Spinal cord (tissue), 10 donors: ENCODE results near the gene PCBP2. TPM values are rescaled to one million over a fixed set of nuclear protein-coding genes. Genes with fewer than 3 reads are reported as not detected.
"Not testable (repeated sequence)": the region's sequence is repeated elsewhere in the genome, so short reads cannot be mapped to it uniquely, and the experiment has no call there.

Experiments
- DNase-seq, 6 donors: peaks; one replicate each; pipeline versions ENCODE4 v3.0.0 to v3.0.0-alpha.2; 2013 to 2015; ENCODE audit warnings: low spot score in 6 of 6, low read depth in 4 of 6
- H3K27ac ChIP-seq: one replicate; pipeline ENCODE4 v1.5.1; 2013; ENCODE audit warnings: low read depth, low read length, control low read depth
- H3K27me3 ChIP-seq: one replicate; pipeline ENCODE4 v1.6.1; 2013; ENCODE audit warnings: low read length; ENCODE audit not compliant: control insufficient read depth, insufficient read depth
- H3K36me3 ChIP-seq: one replicate; pipeline ENCODE4 v1.6.1; 2013; ENCODE audit warnings: low read length; ENCODE audit not compliant: control insufficient read depth, insufficient read depth
- H3K4me1 ChIP-seq: one replicate; pipeline ENCODE4 v1.6.1; 2013; ENCODE audit warnings: low read length; ENCODE audit not compliant: control insufficient read depth, insufficient read depth
- H3K4me3 ChIP-seq: one replicate; pipeline ENCODE4 v1.5.1; 2013; ENCODE audit warnings: low read depth, low read length, control low read depth
- H3K9me3 ChIP-seq: one replicate; pipeline ENCODE4 v1.6.1; 2013; ENCODE audit warnings: low read length; ENCODE audit not compliant: control insufficient read depth, insufficient read depth
- WGBS: methylation state at CpG from one replicate; pipeline ENCODE4 v1.1.5; 2013; ENCODE audit warnings: missing lambda C conversion rate; ENCODE audit not compliant: insufficient coverage; 5-methylcytosine and 5-hydroxymethylcytosine counted together
- polyA plus RNA-seq, 2 donors: library from polyadenylated mRNA; unstranded; fragments of 120-200 nt; gene quantifications; one replicate each; pipeline ENCODE4 v1.2.1, GENCODE V29; 2013; ENCODE audit not compliant: insufficient read length in 2 of 2
- total RNA-seq, 2 donors: library from RNA; depleted of rRNA in 1 of 2; stranded (reverse); fragments of 120-200 nt in 1 of 2; fragments of >200 nt in 1 of 2; gene quantifications; one replicate each; pipeline versions ENCODE4 v1.2.3 to v1.2.4, GENCODE V29; 2013 to 2014
- donor health status: healthy.

PCBP2 gene
- total and polyA plus RNA-seq, 4 donors, result 287 to 700 (median 525) TPM

DNA sequence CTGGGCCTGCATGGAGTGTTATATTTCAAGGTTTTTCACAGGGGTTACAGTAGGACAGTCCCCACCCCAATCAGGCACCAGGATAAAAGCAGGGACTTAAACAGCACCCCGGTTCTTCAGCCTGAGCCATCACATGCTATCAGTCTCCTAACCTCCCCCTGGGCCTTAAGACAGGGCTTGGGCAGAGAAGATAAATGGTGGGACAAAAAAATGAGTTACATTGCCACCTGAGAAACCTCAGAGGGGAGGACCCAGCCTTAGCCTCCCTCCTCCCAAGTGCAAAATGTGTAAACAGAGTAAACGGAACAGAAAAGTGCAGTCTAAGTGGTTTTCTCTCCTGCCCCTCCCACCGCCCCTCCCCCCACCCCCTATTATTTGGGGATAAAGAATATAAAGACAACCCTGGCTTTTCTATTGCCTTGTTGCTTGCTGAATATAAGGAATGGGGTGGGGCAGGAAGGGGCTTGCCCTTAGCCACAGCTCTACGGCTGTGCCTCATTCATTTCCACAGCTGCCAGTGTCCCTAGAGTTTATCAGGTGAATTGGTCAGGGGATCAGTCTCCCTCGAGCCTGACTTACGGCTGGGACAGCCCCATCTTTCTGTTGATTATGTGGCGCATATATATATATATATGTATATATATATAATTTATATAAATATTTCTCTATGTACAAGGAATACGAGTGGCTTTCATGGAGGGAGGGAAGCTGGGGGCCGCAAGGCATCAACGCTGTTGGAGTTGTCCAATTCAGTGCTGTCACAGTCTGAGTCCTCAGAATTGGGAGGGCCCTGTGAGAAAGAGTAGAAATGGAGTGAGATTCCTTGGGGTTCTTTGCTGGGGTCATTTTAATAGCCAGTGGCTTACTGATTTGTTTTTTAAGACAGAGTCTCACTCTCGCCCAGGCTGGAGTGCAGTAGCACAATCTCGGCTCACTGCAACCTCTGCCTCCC, 28.9 kb downstream of the PCBP2 start:
- no peak for DNase-seq
- Histone ChIP-seq H3K27me3 (no peaks in the 10 kb centered on the region), H3K27ac (no peak overlapping the region), H3K9me3 (no peaks in the 10 kb centered on the region), H3K36me3 (peaks cover 72% of the 10 kb centered on the region), H3K4me1 (no peaks in the 10 kb centered on the region), H3K4me3 (no peak overlapping the region)
- 93% methylated on average over 3 of the region's 12 CpGs for WGBS

DNA sequence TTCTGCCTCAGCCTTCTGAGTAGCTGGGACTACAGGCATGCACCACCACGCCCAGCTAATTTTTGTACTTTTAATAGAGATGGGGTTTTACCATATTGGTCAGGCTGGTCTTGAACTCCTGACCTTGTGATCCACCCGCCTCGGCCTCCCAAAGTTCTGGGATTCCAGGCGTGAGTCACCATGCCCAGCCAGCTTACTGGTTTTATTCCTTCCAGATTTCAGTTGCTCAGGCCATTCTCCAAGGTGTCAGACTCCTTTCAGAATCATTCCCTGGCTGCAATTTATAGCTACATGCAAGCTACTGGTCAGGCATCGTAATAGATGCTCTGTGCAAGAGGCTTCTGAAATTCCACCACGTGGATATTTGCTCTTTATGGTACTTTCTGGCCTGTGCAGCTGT, 29.6 kb downstream of the PCBP2 start:
- not testable (repeated sequence) for H3K4me1 ChIP-seq, H3K27me3 ChIP-seq, H3K9me3 ChIP-seq, H3K27ac ChIP-seq, H3K4me3 ChIP-seq, DNase-seq
- 73% methylated on average over 5 of the region's 6 CpGs for WGBS
- H3K36me3 ChIP-seq, result peaks cover 78% of the 10 kb centered on the region

DNA sequence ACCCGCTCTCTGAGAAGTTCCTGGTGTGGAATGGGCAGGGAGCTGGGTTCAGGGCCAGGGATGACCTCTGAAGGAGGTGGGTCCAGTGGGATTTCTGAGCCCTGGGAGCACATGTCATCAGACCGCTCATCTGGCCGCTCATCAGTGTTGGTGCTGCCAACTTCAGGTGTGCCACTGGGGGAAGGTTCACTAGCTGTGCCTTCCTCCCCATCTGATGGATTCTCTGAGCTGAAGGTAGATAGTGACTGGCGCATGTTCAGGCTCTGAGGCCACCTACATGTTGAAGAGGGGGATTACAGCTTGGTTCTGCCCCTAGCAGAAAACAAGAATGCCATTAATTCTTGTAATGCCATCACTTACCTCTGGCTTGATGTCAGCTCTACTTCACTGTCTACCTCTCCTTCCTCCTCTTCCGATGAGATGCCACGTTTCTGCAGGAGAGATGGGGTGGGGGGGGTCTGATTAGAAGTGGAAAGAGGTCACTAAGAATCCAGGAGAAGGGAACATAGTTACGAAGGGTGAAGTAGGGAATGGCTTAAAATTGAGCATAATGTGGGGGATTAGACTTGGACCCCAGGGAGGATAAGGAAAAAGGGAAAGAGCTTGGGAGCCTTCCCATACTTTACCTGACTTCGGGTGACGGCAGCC, 30.2 kb downstream of the PCBP2 start:
- Histone ChIP-seq H3K27ac (no peak overlapping the region), H3K4me3 (no peak overlapping the region), H3K9me3 (no peaks in the 10 kb centered on the region), H3K36me3 (peaks cover 79% of the 10 kb centered on the region), H3K27me3 (no peaks in the 10 kb centered on the region), H3K4me1 (no peaks in the 10 kb centered on the region)
- no peak for DNase-seq
- WGBS, result 89% methylated on average over 4 of the region's 9 CpGs

DNA sequence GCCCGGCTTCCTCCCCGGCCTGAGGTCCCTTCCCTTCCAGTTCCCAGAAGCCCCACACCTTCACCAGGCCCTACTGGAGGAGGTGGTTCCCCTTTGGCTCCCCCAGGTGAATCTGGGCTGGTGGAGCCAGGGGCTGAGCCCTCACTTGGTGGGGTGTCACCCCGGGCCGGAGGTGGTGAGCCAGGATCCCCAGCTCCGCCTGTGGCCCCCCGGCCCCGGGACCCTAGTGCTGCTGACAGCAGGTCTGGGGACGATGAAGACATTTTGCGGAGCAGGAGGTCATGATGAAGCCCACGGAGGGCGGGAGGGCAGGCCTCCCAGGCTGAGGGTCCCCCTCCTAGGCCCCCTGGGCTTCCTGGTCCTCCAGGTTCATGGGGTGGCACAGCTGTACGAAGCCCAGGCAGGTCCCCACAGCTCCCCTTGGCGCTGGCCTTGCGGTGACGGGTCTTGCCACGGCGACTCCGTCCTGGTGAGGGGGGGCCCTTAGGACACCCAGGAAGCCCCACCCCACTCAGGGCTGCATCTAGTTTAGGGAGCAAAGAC, 30.8 kb downstream of the PCBP2 start:
- Histone ChIP-seq H3K27ac (no peak overlapping the region), H3K36me3 (peaks cover 80% of the 10 kb centered on the region)
- WGBS, result 89% methylated on average over 13 of the region's 18 CpGs

DNA sequence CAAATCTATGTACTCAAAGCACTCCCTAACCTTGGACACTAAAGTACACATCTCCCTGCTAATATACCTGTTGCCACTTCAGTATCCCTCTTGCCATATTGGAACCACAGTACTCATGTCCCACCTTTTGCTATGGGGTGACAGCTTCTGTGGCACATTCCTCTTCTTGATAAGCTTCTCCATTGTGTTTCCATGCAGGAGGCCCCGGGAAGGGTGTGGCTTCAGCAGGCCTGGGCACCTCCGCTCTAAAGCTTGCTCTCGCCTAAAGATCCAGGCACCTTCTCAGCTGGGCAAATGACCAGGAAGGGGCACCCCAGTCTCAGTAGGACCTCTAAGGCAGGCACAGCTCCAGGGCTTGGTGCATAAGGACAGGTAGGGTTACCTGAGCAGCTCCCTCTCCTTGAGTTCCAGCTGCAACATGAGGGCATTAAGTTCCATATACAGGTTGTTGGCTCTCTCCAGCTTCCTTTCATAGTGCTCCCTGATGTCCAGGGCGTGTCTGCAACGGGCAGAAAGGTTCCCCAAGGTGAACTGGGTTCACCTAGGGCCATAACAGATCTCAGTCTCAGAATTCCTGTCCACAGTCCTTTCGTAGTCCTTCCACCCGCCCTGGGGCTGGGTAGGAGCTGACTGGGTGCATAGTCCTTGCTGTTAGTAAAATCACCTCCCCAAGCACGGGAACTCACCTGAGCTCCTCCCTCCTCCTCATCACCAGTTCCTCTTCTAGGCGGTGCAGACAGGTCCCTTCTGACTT, 31.5 kb downstream of the PCBP2 start:
- Histone ChIP-seq H3K27me3 (no peaks in the 10 kb centered on the region), H3K4me1 (no peaks in the 10 kb centered on the region), H3K36me3 (peaks cover 82% of the 10 kb centered on the region), H3K4me3 (no peak overlapping the region), H3K9me3 (no peaks in the 10 kb centered on the region), H3K27ac (no peak overlapping the region)
- WGBS, result 88% methylated on average over 6 of the region's 9 CpGs
- no peak for DNase-seq

More for the DNA sequence above, 30.8 kb downstream of the PCBP2 start:
- no peak for DNase-seq
- Histone ChIP-seq H3K4me3 (no peak overlapping the region), H3K4me1 (no peaks in the 10 kb centered on the region), H3K9me3 (no peaks in the 10 kb centered on the region), H3K27me3 (no peaks in the 10 kb centered on the region)

DNA sequence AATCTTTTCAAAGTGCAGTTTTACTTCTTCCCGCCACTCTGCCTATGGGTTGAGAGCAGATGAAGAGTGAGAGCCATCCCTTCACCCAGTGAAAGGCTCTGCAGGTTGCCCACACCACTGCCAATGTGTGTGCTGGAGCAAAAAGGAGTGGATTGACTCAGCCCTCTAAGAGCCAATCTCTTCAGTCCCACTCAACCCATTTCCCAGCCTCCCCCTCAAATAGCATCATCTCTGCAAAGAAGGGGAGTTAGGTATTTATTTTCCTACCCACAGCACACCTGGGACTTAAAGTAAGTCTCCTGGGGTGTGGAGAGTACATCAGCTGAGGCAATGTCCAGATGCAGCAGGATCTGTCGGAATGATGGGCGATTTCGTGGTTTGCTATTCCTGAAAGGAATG, 32.1 kb downstream of the PCBP2 start:
- H3K4me3 ChIP-seq, result no peak overlapping the region
- no peak for DNase-seq
- no peak overlapping the region for H3K27ac ChIP-seq
- no peaks in the 10 kb centered on the region for H3K27me3 ChIP-seq
- WGBS, result 92% methylated on average over 2 of the region's 4 CpGs
- no peaks in the 10 kb centered on the region for H3K9me3 ChIP-seq
- peaks cover 82% of the 10 kb centered on the region for H3K36me3 ChIP-seq
- H3K4me1 ChIP-seq, result no peaks in the 10 kb centered on the region

DNA sequence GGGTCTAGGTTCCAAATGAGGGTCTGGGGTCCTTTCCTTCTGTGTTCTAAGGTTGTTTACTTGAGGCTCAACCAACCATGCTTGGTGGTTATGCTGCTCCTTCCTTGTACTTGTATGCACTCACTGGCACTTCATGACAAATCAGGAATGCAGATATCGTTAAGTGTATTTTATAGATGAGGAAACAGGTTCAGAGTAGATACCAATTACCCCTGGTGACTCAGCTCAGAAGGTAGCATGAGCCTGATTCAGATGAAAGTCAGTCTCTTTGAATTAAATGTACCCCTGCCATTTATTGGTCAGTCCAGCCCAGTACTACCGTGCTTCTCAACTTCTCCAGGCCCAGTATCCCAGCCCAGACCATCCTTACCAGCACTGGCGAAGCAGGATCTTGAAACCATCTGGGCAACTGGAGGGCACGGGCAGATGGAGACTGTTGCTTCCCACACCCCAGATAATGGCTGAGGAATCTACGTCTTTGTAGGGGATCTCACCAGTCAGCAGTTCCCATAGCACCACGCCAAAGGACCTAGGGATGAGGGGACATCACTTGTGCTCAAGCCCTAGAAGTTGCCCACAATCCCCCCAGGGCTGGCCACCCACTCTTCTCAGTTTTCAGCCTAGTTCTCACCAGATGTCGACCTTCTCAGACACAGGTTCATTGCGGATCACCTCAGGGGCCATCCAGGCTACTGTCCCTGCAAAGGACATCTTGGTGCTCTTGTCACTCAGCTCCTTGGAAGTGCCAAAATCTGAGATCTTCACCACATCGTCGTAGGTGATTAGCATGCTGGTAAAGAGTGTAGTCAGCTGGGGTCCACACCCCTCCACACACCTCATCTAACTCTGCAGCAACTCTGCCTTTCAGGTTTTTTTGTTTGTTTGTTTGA, 33.0 kb downstream of the PCBP2 start:
- no peaks in the 10 kb centered on the region for H3K9me3 ChIP-seq
- H3K4me1 ChIP-seq, result no peaks in the 10 kb centered on the region
- 96% methylated on average over 8 of the region's 10 CpGs for WGBS
- no peaks in the 10 kb centered on the region for H3K27me3 ChIP-seq
- no peak overlapping the region for H3K27ac ChIP-seq
- DNase-seq, result no peak
- no peak overlapping the region for H3K4me3 ChIP-seq
- H3K36me3 ChIP-seq, result peaks cover 80% of the 10 kb centered on the region

DNA sequence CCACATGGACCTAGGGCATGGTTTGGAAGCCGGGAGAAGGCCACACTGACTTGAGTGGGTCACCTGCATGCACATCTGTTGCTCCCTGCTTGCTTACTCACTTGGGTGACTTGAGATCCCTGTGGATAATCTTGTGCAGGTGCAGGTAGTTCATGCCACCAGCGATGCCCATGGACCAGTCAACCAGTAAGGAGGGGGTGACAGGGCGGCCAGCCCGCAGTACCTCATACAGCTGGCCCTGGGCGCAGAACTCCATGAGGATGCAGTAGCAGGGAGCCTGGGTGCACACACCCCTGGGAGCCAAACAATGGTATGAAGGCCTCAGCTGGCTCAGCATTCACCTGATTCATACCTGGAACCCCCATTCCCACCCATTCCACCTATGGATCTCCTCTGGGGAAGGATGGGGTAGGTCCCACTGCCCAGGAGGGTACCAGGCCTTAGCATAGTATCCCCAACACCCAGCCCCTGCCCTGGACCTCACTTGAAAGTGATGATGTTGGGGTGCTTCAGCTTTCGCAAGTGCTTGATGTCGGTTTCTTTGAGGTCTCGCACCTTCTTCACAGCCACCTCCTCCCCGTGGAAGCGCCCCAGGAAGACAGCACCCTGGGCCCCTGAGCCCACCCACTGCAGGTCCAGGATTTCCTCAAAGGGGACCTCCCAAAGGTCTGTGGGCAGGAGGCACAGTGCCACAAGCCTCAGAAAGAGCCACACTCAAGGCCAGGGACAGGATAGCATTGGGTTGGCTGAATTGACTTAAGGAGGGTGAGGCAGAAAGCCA, 34.2 kb downstream of the PCBP2 start:
- Histone ChIP-seq H3K36me3 (peaks cover 69% of the 10 kb centered on the region), H3K27me3 (no peaks in the 10 kb centered on the region), H3K27ac (no peak overlapping the region), H3K4me1 (no peaks in the 10 kb centered on the region), H3K4me3 (no peak overlapping the region), H3K9me3 (no peaks in the 10 kb centered on the region)
- DNase-seq, result no peak
- WGBS, result 96% methylated on average over 8 of the region's 10 CpGs
